Bone marrow (tissue), 2 donors: Measurements from ENCODE around the gene CCDC60.

Experiments
- DNase-seq, 2 donors: peaks; one replicate each; lab custom pipeline; 2025; lab: John Stamatoyannopoulos, UW

The CCDC60 gene

DNA sequence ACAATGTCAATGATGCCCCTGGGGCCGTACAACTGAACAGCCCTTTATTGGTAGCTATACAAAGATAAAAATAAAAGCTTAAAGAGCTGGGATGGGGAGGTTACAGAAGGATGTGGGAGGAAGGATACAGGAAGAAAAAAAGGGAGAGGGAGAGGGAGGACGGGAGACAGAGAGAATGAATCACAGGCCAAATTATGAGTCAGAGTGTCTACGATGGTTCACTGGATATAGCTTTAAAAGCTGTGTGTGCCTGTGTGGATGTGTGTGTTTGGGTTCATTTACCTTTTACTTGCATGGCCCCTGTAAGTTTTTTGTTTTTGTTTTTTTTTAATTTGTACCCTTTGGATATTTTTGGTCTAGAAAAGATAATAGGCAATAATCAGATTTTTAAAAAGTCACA is 111.9 kb downstream of the CCDC60 start:
- no peak for DNase-seq

DNA sequence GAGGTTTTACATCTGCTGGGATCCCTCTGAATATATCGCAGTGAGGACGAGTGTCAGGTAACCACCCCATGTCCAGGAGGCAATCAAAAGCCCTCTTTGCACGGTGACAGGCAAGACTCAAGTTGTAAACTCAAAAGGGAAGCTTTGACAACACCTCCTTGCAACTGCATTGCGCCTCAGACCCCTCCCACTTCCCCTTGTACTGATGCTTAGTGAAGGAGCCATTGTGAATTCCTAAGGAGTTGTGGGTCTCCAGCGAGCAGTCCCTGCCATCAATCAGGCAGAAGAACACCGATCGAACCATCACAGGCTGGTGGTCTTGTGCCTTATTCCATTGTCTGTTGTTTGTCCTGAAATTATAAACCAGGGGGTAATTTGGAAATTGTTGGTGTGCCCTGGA is 112.6 kb downstream of the CCDC60 start:
- DNase-seq, result no peak

DNA sequence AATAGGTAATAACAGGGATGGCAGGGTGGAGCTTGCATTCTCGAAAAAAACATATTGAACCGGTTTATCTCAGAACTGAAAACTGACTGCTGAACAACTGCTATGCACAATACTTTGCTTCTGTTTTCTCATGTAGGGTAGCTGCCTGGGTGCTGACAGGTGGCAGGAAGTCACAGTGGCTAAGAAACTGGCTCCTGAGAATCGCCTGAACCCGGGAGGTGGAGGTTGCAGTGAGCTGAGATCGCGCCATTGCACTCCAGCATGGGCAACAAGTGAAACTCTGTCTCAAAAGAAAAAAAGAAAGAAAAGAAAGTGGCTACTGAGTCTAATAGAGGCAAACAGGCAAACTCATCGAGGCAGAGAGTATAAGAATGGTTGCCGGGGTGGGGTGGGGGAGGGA is 113.1 kb downstream of the CCDC60 start:
- DNase-seq, result no peak

DNA sequence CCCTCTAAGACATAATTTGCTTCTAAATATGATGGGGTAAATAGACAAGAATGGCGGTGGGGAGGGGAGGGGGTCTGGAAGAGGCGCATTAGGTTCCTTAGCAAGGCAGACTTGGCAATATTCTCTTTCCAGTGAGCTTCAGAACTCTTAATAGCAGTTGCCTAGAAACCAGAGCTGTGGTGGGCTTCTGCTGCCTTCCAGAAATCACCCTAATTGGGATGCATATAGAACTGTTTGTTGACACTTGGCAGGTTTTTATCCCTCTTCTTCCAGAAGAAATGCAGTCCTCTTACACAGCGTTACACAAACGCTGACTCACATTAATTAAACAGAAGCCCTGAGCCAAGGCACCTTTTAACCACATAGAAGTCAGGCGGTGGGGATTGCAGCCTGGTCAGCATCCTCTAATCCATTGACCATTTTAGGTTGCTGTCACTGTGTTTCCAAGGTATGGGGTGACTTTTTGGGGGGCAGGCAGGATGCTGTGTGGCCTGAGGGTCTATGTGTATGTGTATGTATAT is 114.1 kb downstream of the CCDC60 start:
- no peak for DNase-seq

DNA sequence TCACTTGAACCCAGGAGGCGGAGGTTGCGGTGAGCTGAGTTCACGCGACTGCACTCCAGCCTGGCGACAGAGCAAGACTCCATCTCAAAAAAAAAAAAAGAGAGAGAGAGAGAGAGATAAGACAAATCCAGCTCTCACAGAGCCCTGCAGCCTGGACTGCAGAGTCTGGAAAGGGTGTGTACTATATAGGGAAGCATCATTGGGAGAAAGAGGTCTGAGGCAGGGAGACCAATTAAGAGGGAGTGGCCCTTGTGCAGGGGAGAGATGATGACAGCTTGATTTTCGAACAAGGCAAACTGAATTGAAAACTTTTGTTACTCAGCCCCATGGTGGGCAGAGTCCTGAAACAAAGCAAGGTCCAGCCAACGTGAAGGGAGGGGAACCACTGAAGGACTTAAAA is 116.2 kb downstream of the CCDC60 start:
- no peak for DNase-seq

DNA sequence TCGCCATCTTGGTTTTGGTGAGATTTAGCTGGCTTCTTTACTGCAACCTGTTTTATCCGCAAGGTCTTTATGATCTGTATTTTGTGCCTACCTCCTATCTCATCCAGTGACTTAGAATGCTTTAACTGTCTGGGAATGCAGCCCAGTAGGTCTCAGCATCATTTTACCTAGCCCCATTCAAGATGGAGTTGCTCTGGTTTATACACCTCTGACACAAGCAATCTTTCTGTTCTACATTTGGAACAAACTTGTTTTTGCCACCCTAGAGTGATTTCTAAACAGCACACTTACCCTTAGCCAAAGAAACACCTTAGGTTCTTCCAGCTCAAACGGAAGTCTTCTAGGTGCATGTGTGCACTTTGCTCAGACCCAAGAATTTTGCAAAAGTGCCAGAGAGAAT is 122.3 kb downstream of the CCDC60 start:
- DNase-seq, result no peak

DNA sequence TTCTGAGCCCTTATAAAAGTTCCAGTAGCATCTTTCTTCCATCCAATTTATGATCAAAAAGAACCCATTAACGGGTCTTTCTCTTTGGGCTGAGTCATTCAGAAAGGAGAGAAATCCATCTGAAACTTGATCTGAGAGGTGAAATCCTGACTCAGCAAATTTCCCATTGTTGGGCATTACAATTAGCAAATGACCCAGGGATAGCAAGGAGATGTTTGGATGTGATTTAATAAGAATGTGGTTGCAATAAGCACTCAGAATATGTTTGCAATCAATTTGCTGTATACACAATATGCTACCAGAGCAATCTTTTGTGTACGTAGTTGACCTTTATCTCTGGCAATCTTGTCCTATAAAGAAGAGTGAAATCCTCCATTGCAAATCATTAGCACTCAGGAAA is 122.7 kb downstream of the CCDC60 start:
- DNase-seq, result no peak

DNA sequence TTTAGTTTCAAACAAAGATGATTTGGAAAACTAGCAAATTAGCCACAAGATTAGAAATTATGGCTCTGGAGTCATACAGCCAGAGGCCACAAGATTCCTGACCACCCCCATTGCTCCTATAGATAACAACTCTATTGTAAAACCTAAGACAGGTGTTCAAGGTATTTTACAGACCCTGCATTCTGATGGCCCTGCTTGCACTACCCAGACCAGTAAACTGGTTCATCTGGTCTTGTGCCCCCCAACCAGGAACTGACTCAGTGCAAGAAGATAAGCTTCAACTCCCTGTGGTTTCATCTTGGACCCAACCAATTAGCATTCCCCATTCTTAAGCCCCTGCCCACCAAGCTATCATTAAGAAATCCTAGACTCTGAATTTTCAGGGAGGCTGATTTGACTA is 125.0 kb downstream of the CCDC60 start:
- DNase-seq, result no peak

DNA sequence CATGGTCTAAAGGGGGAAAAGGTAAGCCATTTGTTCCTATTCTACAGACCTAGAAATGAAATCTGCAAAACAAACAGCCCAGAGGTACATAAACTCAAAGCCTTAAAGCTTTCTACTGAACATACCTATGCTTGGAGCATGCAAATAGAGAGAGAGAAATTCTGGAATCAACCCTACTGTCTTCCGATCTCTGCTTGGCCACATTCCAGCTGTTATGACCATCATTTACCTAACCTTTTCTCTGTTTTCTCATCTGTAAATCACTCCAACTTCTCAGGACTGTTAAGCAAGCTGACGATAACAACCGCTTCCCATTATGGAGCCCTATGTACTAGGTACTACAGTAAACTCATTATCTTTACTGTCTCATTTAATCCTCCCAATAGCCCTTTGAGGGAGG is 126.3 kb downstream of the CCDC60 start:
- DNase-seq, result no peak

DNA sequence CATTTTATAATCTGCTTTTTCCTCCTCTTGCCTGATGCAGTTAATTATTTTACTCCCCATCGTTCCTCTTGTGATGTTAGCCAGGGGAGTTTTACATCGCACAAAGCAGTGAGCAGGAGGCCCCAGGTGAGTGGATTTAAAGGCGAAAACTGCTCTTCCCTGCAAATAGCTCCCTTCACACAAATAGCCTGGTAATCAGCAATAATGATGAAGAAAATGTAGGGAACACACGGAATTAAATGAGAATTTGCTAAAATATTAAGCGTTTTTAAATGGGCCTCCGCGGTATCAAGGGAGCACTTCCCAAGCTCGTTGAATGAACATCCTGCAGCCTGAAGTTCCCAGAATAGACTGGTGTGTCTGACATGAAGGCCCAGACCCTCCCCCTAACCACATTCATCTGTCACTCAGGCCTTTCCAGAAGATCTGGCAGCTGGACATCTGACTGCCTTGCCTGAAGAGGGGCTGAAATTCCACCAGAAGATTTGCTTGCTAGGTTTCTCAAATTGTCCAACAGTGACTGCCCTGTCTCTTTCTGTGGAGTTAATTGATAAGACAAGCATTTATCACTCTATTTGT is 127.2 kb downstream of the CCDC60 start:
- DNase-seq, result no peak

DNA sequence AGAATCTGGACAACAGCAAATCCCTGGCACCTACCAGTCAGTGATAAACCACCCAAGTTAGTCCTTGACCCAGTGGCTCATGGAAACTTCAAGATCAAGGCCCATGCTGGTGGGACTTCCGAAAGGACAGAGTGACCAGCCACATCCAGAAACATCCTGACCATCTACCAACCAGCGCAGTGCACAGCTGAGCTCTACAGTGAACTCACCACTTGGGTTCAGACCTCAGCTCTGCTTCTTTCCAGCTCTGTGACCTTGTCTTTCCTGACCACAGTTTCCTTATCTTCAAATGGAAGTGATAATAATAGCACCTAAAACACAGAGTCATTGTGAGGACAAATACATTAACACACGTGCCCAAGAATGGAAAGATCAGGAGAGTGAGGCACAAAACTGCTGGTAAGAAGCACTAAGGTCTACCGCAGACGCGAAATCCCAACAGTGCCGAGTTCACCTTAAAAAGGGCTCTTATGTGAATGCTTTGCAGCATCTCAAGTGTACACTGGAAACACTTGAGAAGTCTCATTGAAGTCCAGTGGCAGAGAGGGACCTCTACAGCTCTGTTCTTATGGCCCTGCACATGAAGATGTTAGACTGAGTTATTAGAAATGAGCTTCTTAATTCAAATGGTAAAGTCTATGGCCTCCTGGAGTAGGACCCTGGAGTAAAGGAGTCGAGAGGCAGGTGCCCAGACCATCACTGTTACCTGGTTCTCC is 128.8 kb downstream of the CCDC60 start:
- DNase-seq, result no peak

DNA sequence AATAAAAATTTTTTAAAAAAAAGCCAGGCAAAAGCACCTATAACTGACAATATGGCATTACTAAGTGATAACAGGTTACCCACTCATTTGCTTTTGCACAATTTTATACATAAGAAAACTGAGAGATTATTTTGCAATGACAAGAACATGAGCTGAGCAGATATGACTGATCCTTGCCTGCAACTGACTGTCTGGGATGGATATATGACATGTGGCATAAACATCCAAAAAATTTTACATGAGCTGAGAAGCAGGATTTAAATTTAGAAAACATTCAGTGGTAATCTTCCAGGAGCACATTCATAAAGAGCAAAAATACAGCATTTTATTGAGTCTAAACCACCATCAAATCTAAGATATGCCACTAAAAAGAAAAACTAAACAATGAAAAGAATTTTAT is 133.8 kb downstream of the CCDC60 start:
- DNase-seq, result no peak

DNA sequence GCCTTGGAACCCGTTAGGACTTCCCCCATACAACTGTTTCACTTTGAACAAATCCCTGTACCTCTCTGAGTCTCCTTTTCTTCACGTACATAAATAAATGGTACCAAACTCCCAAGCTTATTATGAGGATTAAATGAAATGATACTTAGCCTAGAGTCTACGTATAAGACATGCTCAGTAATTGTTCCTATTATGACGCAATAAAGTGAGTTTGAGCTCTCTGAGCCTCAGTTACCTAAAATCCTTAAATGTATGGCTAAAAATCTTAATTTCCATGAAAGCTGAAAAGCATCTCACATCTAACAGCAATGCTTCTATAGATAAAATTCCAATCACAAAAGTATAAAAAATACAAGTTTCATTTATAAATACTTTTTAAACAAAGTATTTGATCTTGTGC is 141.1 kb downstream of the CCDC60 start:
- no peak for DNase-seq

DNA sequence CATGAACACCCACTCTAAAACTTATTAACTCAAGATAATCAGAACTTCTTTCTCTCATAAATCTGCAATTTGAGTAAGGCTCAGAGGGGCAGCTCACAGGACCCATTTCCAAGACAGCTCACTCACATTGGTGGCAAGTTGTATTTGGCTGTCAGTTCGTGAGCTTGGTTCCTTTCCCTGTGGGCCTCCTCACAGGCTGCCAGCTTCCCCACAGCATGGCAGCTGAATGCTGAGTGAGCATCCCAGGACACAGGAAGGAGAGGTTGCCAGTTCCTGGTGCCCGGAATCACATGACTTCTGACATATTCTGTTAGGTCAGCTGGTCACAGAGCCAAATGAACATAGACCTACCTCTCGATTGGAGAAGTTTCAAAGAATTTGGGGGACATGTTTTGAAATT is 142.4 kb downstream of the CCDC60 start:
- no peak for DNase-seq

DNA sequence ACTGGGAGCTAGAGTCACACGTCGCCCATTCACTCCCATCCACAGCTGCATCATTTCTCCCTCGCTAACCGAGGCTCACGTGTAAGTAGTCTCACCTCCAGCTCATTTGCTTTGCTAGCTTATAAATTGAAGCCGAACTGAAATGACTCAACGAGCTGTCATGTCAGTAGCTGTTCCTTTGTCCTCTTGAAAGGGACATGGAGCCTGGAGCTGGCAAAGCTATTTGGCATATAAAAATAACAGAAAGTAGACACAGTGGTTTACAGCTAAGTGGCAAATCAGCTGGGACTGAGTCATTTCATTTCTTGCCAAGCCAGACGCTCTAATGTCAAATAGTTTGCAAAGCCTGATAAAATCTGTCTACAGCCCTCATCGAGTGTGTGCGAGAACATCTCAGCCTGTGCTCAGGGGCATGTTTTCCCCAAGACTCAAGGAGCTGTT is 144.6 kb downstream of the CCDC60 start:
- no peak for DNase-seq

DNA sequence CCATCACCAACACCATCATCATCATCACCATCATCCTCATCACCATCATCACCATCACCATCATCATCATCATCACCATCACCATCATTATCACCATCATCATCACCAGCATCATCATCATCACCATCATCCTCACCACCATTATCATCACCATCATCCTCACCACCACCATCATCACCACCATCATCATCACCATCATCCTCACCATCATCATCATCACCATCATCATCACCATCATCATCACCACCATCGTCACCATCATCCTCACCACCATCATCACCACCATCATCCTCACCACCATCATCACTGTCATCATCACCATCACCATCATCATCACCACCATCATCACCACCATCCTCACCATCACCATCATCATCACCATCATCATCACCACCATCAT is 146.0 kb downstream of the CCDC60 start:
- DNase-seq, result no peak

DNA sequence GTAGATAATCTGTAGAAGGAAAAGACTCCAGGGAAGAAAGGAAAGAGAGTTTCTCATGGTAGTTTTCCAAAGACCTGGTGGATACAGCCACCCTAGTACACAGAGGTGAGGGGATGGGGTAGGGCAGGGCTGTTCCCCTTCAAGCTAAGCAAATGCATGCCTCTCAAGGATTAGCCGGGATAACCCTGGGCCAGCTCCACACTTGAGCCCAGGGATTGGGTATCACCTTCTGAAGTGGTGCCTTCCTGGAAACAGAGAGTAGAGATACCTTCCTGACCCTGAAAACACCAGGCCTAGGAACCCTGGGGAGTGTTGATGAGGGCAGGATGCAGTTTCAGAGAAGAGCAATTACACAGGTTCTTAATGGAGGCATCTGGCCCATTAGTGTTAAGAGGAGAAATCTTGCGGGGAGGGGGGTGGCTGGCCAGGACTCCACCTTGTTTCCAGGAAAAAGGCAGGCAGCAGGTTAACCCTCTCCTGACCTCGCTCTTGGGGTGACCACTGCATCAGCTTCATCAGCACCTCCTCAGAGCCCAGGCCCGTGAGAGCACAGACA is 152.1 kb downstream of the CCDC60 start:
- no peak for DNase-seq

DNA sequence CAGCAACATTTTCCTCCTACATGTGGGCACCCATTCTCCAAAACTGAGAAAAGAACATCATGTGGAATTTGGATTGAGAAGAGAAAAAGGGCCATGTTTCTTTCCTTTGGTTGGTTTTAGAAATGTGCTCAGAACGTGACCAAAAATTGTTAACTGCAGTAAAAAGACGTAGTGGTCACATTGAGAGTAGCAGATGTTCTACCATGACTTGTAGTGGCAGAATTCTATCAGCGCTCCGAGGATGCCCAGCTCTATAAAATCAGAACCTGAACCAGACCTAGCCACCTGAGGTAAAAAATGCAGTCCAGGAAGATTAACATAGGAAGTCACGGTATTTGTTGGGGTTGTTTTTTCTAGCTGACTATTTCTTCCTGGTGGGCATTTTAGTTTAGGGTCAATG is 157.3 kb downstream of the CCDC60 start:
- DNase-seq, result no peak

DNA sequence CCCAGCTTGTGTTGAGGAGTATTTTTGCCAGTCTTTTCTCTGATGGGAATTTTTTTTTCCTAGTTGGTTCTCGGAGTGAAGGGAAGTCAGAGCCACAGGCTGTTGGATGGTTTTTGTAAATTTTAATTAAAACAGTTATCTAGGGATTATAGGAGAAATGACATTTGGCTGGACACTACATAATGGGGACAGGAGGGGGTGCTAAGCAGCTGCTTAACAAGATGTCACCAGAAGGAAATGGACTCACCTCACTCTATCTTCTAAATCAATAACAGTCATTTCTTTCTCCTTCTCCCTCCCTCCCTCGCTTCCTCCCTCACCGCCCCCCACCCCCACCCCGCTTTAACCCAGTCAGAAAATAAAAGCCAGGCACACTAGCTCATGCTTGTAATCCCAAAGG is 165.7 kb downstream of the CCDC60 start:
- no peak for DNase-seq

DNA sequence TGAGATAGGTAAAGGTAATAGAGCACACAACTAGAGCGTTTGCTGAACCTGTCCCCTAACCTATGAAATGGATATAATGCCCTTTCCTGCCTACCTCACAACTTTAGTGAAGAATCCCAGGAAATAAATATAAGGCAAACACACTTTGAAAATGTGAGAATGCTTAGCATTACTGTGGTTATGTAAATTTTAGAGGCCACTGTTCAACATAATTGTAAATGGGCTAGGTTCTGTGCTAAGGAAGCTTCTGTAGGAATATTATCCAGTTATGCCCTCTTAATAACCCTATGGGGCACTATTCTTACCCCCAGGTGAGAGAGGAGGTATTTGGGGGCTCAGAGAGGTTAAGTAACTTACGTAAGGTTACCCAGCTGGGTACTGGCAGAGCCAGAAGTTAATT is 166.5 kb downstream of the CCDC60 start:
- no peak for DNase-seq

DNA sequence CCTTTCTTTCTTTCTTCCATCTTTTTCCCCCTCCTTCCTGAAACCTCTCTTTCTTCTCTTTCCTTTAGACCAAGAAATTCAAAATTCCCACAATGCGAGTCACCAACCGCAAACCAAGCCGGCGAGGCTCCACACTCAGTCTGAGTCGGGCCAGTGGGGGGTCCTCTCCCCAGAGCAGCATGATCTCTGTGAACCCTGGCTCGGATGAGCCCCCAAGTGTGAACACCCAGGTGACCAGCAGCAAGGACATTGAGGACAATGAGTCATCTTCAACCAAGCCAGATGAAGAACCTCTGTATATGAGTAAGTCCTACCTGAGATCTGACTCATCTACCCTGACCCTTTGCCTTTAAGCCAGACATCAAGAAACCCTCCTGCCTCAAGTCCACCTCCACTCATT is 170.5 kb downstream of the CCDC60 start:
- no peak for DNase-seq

DNA sequence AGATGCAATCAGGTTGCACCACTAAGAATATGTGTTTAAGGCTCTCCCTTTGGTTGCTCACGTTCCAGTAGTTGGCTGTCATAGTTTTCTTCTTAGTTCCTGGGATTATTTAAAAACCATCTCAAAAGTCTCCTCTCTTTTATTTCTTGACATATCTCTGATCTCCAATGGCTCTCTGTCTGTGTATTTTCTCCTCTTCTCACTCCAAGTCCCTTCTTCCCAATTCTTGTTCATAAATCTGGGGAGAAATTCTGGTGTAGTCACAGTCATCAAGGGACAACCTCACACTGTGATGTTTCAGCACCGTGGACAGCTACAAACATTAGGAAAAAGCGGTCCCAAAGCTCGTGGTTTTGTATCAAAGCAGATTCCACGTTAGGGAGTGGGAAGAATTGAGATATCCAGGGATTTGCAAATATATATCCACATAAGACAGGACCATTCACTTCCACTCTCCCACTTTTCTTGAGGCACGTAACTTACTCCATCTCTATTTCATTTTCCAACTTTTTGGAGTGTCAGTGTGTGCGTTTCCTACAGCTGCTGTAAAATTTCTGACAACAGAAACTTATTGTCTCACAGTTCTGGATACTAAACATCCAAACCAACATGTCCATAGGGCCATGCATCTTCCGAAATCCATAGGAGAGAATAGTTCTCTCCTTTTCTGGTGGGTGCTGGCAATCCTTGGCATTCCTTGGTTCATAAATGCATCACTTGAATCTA is 178.4 kb downstream of the CCDC60 start:
- no peak for DNase-seq

DNA sequence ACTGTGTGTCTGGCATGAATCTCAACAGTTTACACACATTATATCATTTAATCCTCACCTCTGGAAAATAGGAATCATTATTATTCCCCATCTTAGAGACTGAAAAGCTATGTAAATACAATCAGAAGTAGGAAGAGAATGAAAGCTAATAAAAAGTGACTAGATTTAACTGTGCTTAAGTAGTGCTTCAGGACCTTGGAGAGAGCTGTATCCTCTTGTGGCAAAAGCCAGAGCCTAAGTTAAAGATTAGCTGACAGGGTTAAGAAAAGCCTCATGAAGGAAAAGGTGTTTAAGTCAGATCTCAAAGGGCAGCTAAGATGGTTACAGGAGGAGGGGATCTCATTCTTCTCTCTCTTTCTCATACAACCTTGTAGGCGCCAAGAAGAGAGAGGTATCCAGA is 193.7 kb downstream of the CCDC60 start:
- DNase-seq, result no peak
